ENCODE data around the gene GRN. TPM values are rescaled to one million over a fixed set of nuclear protein-coding genes. Genes with fewer than 3 reads are reported as not detected.

Gene GRN
- total and polyA plus RNA-seq, 7 donors = 30.8 to 61.0 (median 44.4) TPM

DNA sequence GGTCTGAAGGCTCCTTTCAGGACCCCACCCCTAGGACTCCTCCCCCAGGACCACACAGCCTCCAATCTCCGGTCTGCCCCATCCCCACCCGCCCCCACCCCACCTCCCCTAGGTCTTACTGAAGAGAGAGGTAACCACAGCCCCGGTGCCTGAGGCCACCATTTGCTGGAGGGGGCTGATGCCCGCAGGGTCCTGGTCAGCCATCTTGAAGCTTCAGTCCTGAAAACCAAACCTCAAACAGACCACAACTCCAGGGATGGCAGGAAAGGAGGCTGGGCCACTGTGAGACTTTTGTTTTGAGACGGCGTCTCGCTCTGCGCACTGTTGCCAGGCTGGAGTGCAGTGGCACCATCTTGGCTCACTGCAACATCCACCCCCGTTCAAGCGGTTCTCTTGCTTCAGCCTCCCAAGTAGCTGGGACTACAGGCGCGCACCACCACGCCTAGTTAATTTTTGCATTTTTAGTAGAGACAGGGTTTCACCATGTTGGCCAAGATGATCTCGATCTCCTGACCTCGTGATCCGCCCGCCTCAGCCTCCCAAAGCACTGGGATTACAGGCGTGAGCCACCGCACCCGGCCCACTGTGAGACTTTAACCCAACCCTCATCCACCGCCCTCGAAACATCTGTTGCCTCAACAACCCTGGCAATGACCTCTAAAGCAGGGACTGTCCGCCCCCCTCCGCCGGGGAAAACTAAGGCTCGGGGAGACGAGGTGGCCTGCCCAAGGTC lies 21.6 kb upstream of the GRN start:
- TF ChIP-seq, protein P1, sequence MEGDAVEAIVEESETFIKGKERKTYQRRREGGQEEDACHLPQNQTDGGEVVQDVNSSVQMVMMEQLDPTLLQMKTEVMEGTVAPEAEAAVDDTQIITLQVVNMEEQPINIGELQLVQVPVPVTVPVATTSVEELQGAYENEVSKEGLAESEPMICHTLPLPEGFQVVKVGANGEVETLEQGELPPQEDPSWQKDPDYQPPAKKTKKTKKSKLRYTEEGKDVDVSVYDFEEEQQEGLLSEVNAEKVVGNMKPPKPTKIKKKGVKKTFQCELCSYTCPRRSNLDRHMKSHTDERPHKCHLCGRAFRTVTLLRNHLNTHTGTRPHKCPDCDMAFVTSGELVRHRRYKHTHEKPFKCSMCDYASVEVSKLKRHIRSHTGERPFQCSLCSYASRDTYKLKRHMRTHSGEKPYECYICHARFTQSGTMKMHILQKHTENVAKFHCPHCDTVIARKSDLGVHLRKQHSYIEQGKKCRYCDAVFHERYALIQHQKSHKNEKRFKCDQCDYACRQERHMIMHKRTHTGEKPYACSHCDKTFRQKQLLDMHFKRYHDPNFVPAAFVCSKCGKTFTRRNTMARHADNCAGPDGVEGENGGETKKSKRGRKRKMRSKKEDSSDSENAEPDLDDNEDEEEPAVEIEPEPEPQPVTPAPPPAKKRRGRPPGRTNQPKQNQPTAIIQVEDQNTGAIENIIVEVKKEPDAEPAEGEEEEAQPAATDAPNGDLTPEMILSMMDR (IDR thresholded peaks at IDR 0.05) = no peak
- peaks cover 9% of the 10 kb centered on the region for H3K4me1 ChIP-seq
- H3K9me3 ChIP-seq = no peaks in the 10 kb centered on the region
- intact Hi-C loops (cut with DNase I) = loop anchor here in 1 of 2 donors (2.0 kb wide), 1 partner anchor 113 kb away; no protein-coding TSS in a partner anchor
- WGBS, 3 donors = 53 to 55% (median 54%) methylated on average over 27 of the region's 27 CpGs
- H3K36me3 ChIP-seq (ENCODE audit: insufficient read depth in 1 of 2, low read depth in 1 of 2) = peaks cover 3 to 37% of the 10 kb centered on the region in 2 donors
- peak overlapping the region; percentile 94 for H3K4me3 ChIP-seq
- no peaks in the 10 kb centered on the region for H3K27me3 ChIP-seq (ENCODE audit: insufficient read depth in 3 of 3, low read length in 2 of 3)
- DNase-seq = no peak
- ATAC-seq = no peak
- H3K27ac ChIP-seq = no peak overlapping the region

DNA sequence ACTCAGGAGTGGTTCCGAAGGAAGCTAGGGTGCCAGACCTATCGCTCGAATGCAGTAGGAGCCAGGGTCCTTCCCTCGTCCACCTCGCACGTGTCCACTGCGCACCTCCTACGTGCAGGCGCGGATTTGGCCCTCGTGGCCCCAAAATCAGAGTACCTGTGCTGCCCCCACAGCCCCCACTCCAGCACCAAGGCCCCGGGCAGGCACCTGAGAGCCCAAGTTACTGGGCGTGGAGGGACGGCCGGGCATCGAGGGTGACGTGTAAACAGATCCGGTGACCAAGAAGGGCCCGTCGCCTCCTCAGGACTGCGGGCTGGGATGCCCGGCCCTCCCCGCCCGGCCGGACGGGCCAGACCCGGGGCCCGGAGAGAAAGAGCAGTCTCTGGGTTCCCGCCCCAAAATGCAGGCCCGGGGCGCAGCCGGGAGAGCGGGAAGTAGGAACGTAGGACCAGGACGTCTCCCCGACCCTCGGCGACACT lies 21.0 kb upstream of the GRN start:
- WGBS, 3 donors = 1% methylated on average over 34 to 38 of the region's 38 CpGs

GRCh38 chr17:44324571-44325275 lies 20.4 kb upstream of the GRN start, which contains the start of gene SLC25A39:
TSS of gene SLC25A39 (minus strand) at chr17:44324823. CDS start at chr17:44323562, 1,261 bp downstream.
- peak within 1 kb of the TSS; percentile 94 for H3K4me3 ChIP-seq
- H3K27me3 ChIP-seq (ENCODE audit: insufficient read depth in 3 of 3, low read length in 2 of 3) = no peaks in the 10 kb centered on the region
- peak within 1 kb of the TSS; percentile 81 for H3K27ac ChIP-seq
- intact Hi-C loops (cut with DNase I) = loop anchor here (2.0 to 5.0 kb wide), 2 partner anchors 112 to 114 kb away; no protein-coding TSS in a partner anchor
- H3K9me3 ChIP-seq = no peaks in the 10 kb centered on the region
- H3K36me3 ChIP-seq (ENCODE audit: insufficient read depth in 1 of 2, low read depth in 1 of 2) = peaks cover 3 to 29% of the 10 kb centered on the region in 2 donors
- peaks cover 9% of the 10 kb centered on the region for H3K4me1 ChIP-seq
- DNase-seq = peak; percentile 95 to 98
- ATAC-seq = peak; percentile 87 to 91 (median 90)
- 0 to 1% (median 0%) methylated on average over 51 to 85 of the region's 85 CpGs for WGBS, 3 donors
- TF ChIP-seq, protein P1 (IDR thresholded peaks at IDR 0.05) = no peak

More for the DNA sequence above, 21.0 kb upstream of the GRN start:
- no peaks in the 10 kb centered on the region for H3K9me3 ChIP-seq
- ATAC-seq (peak in 1 of 4 donors; percentile 23), DNase-seq (peak; percentile 34 to 61)
- H3K4me1 ChIP-seq = peaks cover 9% of the 10 kb centered on the region
- intact Hi-C loops (cut with DNase I) = loop anchor here in 1 of 2 donors (2.0 kb wide), 1 partner anchor 113 kb away; no protein-coding TSS in a partner anchor
- peak overlapping the region; percentile 94 for H3K4me3 ChIP-seq
- peak overlapping the region; percentile 81 for H3K27ac ChIP-seq
- TF ChIP-seq, protein P1 (IDR thresholded peaks at IDR 0.05) = no peak
- no peaks in the 10 kb centered on the region for H3K27me3 ChIP-seq (ENCODE audit: insufficient read depth in 3 of 3, low read length in 2 of 3)
- H3K36me3 ChIP-seq (ENCODE audit: insufficient read depth in 1 of 2, low read depth in 1 of 2) = peaks cover 3 to 35% of the 10 kb centered on the region in 2 donors

- WGBS, 3 donors = 22 to 26% (median 23%) methylated on average over 28 to 31 of the region's 31 CpGs
- Histone ChIP-seq H3K27me3 (ENCODE audit: insufficient read depth in 3 of 3, low read length in 2 of 3) (no peaks in the 10 kb centered on the region), H3K4me1 (peaks cover 16% of the 10 kb centered on the region), H3K4me3 (peak overlapping the region; percentile 28), H3K36me3 (ENCODE audit: insufficient read depth in 1 of 2, low read depth in 1 of 2) (peaks cover 0 to 7% of the 10 kb centered on the region in 2 donors), H3K9me3 (no peaks in the 10 kb centered on the region), H3K27ac (peak overlapping the region; percentile 43)
- peak; percentile 97 to 98 for DNase-seq
- peak; percentile 82 to 88 (median 86) for ATAC-seq
- TF ChIP-seq, protein P1 (IDR thresholded peaks at IDR 0.05) = no peak
- intact Hi-C loops (cut with DNase I) = loop anchor here in 1 of 2 donors (5.0 kb wide), 1 partner anchor 115 kb away; no protein-coding TSS in a partner anchor
These were observed 18.1 kb upstream of the GRN start for GRCh38 chr17:44326861-44327444.

Data from psoas muscle (tissue), 8 donors.